HG02943 (cell line): ENCODE results near the gene CDH23.

ENCODE experiments used
- ATAC-seq: cut with Tn5 transposase; IDR thresholded peaks from one replicate; pipeline ENCODE4 v1.9.1; 2021; ENCODE audit warnings: mild to moderate bottlenecking, low read depth, moderate library complexity; ENCODE audit not compliant: unreplicated experiment

The CDH23 gene

DNA sequence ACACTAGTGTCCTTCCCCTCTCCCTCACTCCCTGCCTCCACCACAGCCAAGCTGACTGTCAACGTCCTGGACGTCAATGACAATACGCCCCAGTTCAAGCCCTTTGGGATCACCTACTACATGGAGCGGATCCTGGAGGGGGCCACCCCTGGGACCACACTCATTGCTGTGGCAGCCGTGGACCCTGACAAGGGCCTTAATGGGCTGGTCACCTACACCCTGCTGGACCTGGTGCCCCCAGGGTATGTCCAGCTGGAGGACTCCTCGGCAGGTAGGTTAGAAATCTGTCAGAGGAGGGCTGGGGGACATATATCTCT lies 401.5 kb downstream of the CDH23 start:
- ATAC-seq = no peak

DNA sequence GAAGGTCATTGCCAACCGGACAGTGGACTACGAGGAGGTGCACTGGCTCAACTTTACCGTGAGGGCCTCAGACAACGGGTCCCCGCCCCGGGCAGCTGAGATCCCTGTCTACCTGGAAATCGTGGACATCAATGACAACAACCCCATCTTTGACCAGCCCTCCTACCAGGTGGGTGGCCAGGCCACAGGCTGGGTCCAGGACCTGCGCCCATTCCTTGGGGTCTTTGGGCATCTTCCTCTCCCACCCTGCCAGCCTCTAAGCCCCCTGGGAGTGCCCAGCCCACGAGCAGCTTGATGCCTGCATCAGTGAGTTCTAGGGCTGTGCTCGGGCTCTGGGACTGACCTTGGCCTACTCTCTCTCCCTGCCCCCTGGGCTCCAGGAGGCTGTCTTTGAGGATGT lies 402.4 kb downstream of the CDH23 start:
- ATAC-seq = no peak

DNA sequence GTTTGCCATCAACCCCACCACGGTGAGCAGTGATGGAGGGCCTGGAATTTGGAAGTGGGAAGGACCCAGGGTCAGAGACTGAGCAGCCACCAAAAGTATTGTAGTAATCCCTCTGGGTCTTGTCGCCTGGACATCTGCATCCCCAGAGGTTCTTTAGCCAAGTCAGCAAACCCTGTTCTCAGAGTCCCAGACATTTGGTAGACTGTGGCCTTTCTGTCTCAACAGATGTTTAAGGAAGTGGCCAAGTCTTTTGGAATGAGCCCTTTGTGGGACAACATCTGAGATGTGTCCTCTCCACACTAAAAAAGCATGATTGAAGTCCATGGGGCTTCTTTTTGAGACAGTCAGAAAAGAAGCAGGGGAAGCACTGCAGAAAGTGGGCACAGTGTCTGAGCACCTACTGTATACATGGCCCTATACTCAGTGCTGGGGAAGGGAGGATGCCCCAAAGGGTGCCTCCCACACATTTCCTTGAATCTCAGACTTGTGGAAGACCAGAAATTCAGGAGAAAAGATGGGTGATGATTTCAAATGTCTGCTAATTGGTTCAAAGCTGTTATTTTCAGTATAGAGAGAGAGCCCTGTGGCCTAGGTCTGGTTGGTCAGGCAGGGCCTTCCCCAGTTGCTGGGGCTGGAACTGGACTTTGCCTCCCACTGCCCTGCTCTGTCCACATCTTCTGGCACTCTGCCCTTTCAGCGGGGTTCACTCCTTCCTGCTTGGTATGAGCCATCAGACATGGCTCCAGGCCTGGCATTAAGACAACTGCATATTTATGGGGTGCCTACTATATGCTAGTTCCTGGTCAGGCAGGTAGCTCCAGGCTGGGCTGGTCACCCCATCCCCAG lies 403.1 kb downstream of the CDH23 start:
- no peak for ATAC-seq

GRCh38 chr10:71801361-71801760 lies 404.6 kb downstream of the CDH23 start:
- ATAC-seq = peak; percentile 66

DNA sequence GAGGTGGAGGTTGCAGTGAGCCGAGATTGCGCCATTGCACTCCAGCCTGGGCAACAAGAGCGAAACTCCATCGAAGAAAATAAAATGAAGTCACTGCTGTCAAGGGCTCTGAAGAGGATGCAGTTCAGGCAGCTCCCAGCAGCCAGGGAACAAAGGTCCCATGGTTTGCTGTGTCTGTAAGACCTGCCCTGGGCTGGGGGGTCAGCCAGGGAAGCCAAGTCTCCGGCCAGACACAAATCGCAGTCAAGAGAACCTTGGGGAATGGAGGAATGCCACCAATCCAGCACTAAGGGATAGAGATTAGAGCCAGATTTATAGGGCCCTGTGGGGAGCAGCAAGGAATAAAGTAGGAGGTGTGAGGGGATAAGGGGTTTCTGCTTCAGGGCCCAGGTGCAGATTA lies 405.5 kb downstream of the CDH23 start:
- no peak for ATAC-seq

- ATAC-seq = no peak
These were observed 406.2 kb downstream of the CDH23 start for GRCh38 chr10:71802715-71803488.

DNA sequence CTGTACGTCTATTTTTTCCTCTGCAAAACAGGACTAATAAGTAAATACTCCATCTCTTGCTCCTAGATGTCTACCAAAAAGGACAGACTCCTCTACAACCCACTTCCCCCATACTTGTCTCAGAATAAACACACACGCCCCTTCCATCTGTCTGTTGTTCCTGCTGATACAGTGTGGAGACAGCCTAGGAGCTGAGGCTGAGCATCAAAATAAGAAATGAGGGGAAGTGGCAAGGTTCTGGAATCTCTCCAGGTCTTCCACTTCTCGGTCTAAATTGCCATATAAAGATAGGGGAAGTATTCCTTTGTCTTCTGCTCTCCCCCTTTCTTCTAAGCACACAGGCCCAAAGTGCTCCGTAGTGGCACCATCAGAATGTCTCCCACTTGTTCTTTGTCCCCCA lies 407.4 kb downstream of the CDH23 start:
- no peak for ATAC-seq

- ATAC-seq = no peak
These were observed 409.3 kb downstream of the CDH23 start for GRCh38 chr10:71805776-71806703.

DNA sequence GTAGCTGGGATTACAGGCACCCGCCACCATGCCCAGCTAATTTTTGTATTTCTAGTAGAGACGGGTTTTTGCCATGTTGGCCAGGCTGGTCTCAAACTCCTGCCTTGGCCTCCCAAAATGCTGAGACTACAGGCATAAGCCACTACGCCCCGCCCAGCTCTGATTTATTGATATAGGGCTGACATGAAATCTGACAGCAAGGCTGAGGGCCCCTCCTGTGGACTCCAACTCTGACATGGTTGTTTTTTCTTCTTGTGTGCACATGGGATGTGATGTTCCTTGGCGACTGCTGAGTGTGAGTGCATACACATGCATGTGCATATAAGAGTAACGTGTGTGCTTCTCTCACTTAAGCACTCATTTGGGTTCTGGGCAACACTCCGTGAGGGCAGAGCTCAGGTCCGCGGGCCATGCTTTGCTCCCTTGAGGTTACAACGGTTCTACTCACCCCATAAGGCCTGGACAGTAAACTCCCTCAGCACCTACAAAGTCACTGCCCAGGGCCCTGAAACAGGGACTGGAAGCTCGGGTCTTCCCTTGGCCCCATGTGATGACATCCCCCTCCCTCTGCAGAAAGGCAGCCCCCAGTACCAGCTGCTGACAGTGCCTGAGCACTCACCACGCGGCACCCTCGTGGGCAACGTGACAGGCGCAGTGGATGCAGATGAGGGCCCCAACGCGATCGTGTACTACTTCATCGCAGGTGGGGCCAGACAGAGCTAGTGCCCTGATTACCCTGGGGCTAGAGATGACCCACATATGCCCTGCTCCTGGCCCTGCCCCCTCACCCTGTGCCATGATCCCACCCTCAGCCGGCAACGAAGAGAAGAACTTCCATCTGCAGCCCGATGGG lies 410.2 kb downstream of the CDH23 start:
- ATAC-seq = no peak

DNA sequence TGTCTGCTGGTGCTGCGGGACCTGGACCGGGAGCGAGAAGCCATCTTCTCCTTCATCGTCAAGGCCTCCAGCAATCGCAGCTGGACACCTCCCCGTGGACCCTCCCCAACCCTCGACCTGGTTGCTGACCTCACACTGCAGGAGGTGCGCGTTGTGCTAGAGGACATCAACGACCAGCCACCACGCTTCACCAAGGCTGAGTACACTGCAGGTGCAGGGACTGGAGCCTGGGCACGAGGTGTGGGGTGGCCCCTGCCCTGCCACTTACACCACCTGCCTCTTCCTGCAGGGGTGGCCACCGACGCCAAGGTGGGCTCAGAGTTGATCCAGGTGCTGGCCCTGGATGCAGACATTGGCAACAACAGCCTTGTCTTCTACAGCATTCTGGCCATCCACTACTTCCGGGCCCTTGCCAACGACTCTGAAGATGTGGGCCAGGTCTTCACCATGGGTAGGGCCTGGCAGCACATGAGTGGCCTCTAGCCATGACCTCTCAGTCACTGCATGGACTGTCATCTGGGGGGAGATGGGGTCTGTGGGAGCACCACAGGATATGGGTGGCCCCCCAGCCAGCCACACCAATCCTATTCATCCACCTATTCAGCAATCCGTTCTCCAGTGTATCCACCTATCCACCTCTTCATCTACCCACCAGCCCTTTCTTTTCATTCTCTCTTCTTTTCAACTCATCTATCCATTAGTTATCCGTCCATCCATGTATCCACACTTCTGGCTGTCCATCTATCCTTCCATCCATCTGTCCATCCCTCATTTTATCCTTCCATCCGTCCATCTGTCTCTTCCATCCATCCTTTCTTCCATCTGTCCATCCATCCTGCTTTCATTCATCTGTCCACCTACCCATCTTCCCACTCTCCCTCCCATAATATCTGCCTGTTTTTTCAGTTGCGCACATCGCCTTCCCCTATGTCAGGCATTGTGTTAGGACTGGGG lies 411.1 kb downstream of the CDH23 start:
- ATAC-seq = no peak

- no peak for ATAC-seq
These were observed 412.9 kb downstream of the CDH23 start for GRCh38 chr10:71809628-71810027.

DNA sequence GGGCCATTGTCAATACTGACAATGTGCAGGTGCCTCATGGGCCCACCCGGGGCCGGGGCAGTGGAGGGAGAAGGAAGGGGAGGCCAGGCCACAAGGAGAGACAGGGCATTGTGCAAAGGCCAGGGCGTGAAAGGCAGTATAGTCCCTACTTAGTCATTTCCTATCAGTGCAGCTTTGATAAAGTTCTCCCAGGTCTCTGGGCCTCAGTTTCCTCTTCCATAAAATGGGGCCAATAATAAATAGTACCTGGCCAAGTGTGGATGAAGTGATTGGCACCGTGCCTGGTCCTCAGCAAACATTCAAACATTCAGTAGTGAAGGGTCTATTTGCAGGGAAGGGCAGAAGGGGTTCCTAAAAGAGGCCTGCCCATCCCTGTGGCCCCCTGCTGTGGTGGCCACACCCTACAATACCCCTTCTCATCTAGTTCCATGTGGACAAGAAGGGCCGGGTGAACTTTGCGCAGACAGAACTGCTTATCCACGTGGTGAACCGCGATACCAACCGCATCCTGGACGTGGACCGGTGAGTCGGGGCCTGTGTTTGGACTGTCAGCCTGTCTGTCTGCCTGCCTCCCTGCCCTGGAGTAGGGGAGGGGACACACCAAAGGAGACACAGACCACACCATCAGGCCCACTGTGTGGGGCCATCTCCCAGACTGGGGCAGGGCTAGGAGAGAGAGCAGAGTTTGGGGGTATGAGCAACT lies 413.5 kb downstream of the CDH23 start:
- no peak for ATAC-seq

GRCh38 chr10:71811351-71811750 lies 414.6 kb downstream of the CDH23 start:
- no peak for ATAC-seq

DNA sequence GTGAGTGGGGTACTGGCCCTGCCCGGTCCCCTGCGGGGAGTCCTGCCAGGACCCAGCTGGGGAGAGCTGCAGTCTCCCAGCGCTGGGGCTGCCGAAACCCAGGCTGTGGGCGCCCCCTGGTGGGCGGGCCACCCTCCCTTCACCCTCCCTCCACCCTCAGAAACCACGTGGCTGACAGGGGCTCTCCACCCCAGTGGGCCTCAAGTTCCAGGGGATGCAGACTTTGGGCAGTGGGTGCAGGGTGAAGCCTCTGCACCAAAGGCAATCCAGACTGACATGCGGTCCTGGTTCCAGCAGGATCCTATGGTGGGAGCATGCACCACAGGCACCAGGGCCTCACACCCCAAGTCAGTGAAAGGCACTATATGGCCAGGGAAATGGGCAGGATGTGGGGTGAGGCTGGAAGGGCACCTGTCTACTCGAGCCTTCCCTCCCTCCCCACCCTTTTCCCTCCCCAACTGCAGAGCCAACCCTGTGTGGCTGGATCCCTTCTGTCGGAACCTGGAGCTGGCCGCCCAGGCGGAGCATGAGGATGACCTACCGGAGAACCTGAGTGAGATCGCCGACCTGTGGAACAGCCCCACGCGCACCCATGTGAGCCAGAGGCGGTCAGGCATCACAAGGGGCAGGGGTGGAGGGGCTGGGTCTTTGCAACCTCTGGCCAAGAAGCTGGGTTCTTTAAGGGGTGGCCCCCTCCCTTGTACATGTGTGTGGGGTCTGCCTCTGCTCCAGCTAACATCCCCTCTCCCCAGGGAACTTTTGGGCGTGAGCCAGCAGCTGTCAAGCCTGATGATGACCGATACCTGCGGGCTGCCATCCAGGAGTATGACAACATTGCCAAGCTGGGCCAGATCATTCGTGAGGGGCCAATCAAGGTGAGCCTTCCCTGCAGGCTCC lies 415.5 kb downstream of the CDH23 start:
- no peak for ATAC-seq

- ATAC-seq = no peak
These were observed 416.3 kb downstream of the CDH23 start for GRCh38 chr10:71812913-71813590.

GRCh38 chr10:71814922-71815411 lies 418.2 kb downstream of the CDH23 start:
- ATAC-seq = no peak
